HEK293T (cell line): ENCODE measurements around the gene RNASEH2B.

ENCODE experiments used
- CTCF ChIA-PET: fragments of 350-600 bp; formaldehyde crosslinking; extraction: SDS; loops from one replicate; lab custom pipeline; 2021; ENCODE audit warnings: antibody characterized with exemption, inconsistent platforms; lab: Yijun Ruan, JAX
- POLR2A ChIA-PET: fragments of 350-600 bp; formaldehyde crosslinking; extraction: SDS; loops from one replicate; lab custom pipeline; 2020; ENCODE audit warnings: antibody characterized with exemption, inconsistent platforms; lab: Yijun Ruan, JAX
- DNase-seq: peaks from one replicate; pipeline ENCODE4 v3.0.0; 2012; ENCODE audit warnings: mixed read lengths; ENCODE audit errors: extremely low spot score
- ARNT ChIP-seq: fragments of 450-650 bp; IDR thresholded peaks from 2 replicates; pipeline ENCODE4 v1.6.1; 2017; ENCODE audit warnings: mild to moderate bottlenecking
- BHLHE40 ChIP-seq: fragments of 450-650 bp; IDR thresholded peaks from 2 replicates; pipeline ENCODE4 v1.6.1; 2016; ENCODE audit warnings: mild to moderate bottlenecking, moderate library complexity, borderline replicate concordance
- CTBP1 ChIP-seq: fragments of 450-650 bp; IDR thresholded peaks from 2 replicates; pipeline ENCODE4 v1.6.1; 2016; ENCODE audit warnings: borderline replicate concordance
- ELF4 ChIP-seq: fragments of 450-650 bp; IDR thresholded peaks from 2 replicates; pipeline ENCODE4 v1.6.1; 2017; ENCODE audit warnings: antibody characterized with exemption
- FOXA1 ChIP-seq: fragments of 450-650 bp; IDR thresholded peaks from 2 replicates; pipeline ENCODE4 v1.6.1; 2016; ENCODE audit warnings: mild to moderate bottlenecking
- FOXK2 ChIP-seq: fragments of 450-650 bp; IDR thresholded peaks from 2 replicates; pipeline ENCODE4 v1.6.1; 2016; ENCODE audit warnings: mild to moderate bottlenecking
- FOXM1 ChIP-seq: fragments of 450-650 bp; IDR thresholded peaks from 2 replicates; pipeline ENCODE4 v1.6.1; 2017; ENCODE audit warnings: mild to moderate bottlenecking, borderline replicate concordance
- HDGF ChIP-seq: fragments of 450-650 bp; IDR thresholded peaks from 2 replicates; pipeline ENCODE4 v1.6.1; 2017; ENCODE audit warnings: antibody characterized with exemption, borderline replicate concordance
- L3MBTL2 ChIP-seq: fragments of 450-650 bp; conservative IDR thresholded peaks from 2 replicates; pipeline ENCODE4 v1.6.1; 2016; ENCODE audit warnings: mild to moderate bottlenecking
- LEF1 ChIP-seq: fragments of 450-650 bp; IDR thresholded peaks from 2 replicates; pipeline ENCODE4 v1.6.1; 2017; ENCODE audit warnings: mild to moderate bottlenecking, borderline replicate concordance
- NFRKB ChIP-seq: fragments of 450-650 bp; IDR thresholded peaks from 2 replicates; pipeline ENCODE4 v1.6.1; 2016; ENCODE audit warnings: mild to moderate bottlenecking, moderate library complexity
- SP1 ChIP-seq: fragments of 450-650 bp; IDR thresholded peaks from 2 replicates; pipeline ENCODE4 v1.6.1; 2017
- SUZ12 ChIP-seq: fragments of 450-650 bp; IDR thresholded peaks from 2 replicates; pipeline ENCODE4 v1.6.1; 2016; ENCODE audit warnings: mild to moderate bottlenecking
- TARDBP ChIP-seq: fragments of 450-650 bp; IDR thresholded peaks from 2 replicates; pipeline ENCODE4 v1.6.1; 2016
- ZNF384 ChIP-seq: fragments of 450-650 bp; IDR thresholded peaks from 2 replicates; pipeline ENCODE4 v1.6.1; 2016
- TF ChIP-seq, protein P1 (sequence below): fragments of 450-650 bp; IDR thresholded peaks from 2 replicates; pipeline ENCODE4 v1.6.1; 2016

RNASEH2B gene

GRCh38 chr13:50909605-50910484 lies at the start of gene RNASEH2B:
RNASEH2B (plus strand) TSS chr13:50909791; CDS start chr13:50910077, 286 bp downstream.
- DNase-seq = peak; percentile 71
- POLR2A ChIA-PET = no interaction called here
- CTCF ChIA-PET = no interaction called here
- no peak for TF ChIP-seq LEF1
- TF ChIP-seq SUZ12 = no peak
- TF ChIP-seq ARNT = no peak
- peak; percentile 76 for TF ChIP-seq TARDBP
- no peak for TF ChIP-seq ZNF384
- TF ChIP-seq NFRKB = no peak
- TF ChIP-seq L3MBTL2 = peak; percentile 86
- TF ChIP-seq CTBP1 = no peak
- TF ChIP-seq FOXK2 = no peak
- TF ChIP-seq FOXA1 = no peak
- no peak for TF ChIP-seq HDGF
- TF ChIP-seq SP1 = no peak
- peak; percentile 49 for TF ChIP-seq ELF4

DNA sequence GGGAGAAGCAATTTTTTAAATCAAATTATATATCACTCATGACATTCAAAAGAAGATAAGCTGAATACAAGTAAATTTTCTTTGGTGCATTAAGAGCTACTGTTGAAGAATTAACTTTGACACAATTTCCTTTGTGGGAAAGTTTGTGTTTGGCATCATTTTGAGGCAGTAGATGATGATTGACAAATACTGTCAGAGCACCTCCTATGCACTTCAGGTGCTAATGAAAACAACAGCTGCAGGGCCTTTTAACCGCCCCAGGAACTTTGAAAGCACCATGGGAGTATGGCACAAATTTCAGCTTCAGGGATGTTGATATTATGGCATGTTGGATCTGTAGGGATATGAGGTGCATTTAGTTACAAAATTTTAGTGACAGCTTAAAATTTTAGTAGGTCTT lies 45.1 kb upstream of the RNASEH2B start:
- CTCF ChIA-PET = interaction anchor here (0.7 kb wide), 1 partner anchor 203 kb away, joined by 3 read pairs; no protein-coding TSS in a partner anchor
- no peak for TF ChIP-seq ARNT
- TF ChIP-seq L3MBTL2 = no peak
- TF ChIP-seq HDGF = no peak
- TF ChIP-seq FOXA1 = no peak
- no peak for TF ChIP-seq NFRKB
- no peak for TF ChIP-seq CTBP1
- no peak for TF ChIP-seq ELF4
- no peak for TF ChIP-seq FOXM1
- no peak for TF ChIP-seq FOXK2
- TF ChIP-seq TARDBP = no peak
- TF ChIP-seq, protein P1, sequence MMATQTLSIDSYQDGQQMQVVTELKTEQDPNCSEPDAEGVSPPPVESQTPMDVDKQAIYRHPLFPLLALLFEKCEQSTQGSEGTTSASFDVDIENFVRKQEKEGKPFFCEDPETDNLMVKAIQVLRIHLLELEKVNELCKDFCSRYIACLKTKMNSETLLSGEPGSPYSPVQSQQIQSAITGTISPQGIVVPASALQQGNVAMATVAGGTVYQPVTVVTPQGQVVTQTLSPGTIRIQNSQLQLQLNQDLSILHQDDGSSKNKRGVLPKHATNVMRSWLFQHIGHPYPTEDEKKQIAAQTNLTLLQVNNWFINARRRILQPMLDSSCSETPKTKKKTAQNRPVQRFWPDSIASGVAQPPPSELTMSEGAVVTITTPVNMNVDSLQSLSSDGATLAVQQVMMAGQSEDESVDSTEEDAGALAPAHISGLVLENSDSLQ = no peak
- TF ChIP-seq BHLHE40 = no peak
- POLR2A ChIA-PET = interaction anchor here (1.2 kb wide), 1 partner anchor 25 kb away, joined by 3 read pairs; no protein-coding TSS in a partner anchor
- no peak for DNase-seq

- TF ChIP-seq SUZ12 (no peak), LEF1 (no peak), FOXM1 (no peak), ARNT (no peak), HDGF (no peak), BHLHE40 (no peak)
- TF ChIP-seq, protein P1 = no peak
- CTCF ChIA-PET = no interaction called here
- no peak for DNase-seq
- POLR2A ChIA-PET = no interaction called here
These were observed 42.6 kb upstream of the RNASEH2B start for GRCh38 chr13:50866817-50867636.

- no peak for DNase-seq
- ChIA-PET CTCF (no interaction called here), POLR2A (no interaction called here)
- TF ChIP-seq ZNF384 (no peak), SP1 (no peak), ARNT (no peak), LEF1 (no peak), TARDBP (no peak), FOXK2 (no peak), FOXA1 (no peak)
These were observed 42.0 kb upstream of the RNASEH2B start for GRCh38 chr13:50867637-50867945.

- POLR2A ChIA-PET = no interaction called here
- CTCF ChIA-PET = no interaction called here
- TF ChIP-seq SUZ12 (no peak), FOXM1 (no peak), CTBP1 (no peak)
- DNase-seq = no peak
These were observed 38.2 kb upstream of the RNASEH2B start for GRCh38 chr13:50871405-50871804.

DNA sequence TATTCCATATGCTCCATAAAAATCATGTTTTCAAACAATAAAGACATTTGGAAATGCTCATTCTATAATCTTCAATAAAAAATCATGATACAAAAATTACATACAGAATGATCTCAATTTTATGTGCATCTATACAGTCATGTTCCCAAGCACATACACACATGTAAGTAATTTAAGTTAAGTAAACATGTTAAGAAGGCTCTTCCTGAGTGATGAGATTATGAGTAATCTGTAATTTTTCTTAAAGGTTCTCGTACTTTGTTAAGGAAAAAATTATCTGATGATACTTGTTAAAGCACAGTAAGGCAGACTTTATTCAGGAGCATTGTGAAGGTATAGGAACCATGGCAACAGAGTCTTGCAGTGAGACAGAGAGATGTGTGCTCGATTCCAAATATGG lies 36.1 kb upstream of the RNASEH2B start:
- ChIA-PET CTCF (no interaction called here), POLR2A (no interaction called here)
- DNase-seq = no peak
- no peak for TF ChIP-seq ZNF384

DNA sequence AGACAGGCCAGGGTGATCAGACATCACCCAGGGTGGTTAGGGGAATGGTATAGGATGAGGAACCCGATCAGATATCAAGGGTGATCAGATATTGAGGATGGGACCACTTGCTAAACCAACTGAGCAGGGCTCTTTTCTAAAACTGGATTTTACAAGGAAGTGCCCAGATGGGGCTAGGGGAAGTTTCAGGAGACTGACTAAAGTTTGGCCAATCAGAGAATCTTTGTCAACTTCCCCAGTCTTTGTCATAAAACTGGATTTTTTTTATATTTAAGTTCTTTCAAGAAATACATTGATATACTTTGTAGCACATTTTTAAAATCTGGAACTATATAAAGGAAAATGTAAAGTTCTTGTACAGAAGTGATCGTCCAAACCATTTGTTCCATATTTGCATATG lies 35.6 kb upstream of the RNASEH2B start:
- CTCF ChIA-PET = no interaction called here
- no peak for TF ChIP-seq FOXM1
- no peak for TF ChIP-seq ELF4
- TF ChIP-seq, protein P1 = no peak
- POLR2A ChIA-PET = no interaction called here
- DNase-seq = no peak
